Measurements from ENCODE around the gene WDSUB1. TPM values are rescaled to one million over a fixed set of nuclear protein-coding genes. Genes with fewer than 3 reads are reported as not detected.

The WDSUB1 gene
- total RNA-seq, 1 donor from 2014 or later = 16.5 TPM

DNA sequence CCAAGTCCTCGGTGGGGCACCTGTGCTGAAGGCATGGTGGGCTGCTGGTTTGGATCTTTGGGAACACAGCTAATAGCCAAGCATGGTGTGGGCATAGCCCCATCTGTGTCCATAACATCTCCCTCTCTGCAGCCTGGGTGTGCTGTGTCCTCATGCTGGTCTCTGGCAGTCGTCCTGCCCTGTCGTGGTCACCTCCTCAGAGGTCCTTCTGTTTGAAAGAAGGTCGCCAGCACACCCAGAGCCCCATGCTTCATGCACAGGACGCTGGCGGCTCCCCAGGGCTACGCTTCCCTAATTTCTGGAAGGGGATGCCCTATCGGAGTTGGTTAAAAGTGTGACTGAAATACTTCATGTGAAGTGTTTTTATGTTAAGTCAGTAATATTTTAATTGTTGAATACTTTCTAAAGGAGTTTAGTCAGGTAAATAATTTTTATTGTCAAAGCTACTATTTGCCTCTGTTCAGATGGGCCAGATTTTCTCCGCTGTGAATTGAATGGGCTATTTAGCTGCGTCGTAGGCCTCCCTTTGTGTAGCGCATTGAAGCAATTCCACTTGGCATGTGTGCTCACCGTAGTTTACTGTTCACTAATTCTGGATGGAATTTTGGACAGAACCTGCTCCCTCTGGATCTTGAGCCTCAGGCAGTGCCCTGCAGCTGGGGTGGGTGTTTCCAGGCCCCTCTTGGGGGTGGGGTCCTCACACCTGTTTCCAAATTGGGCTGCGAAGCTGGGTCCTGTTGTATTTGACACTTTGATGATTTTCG, 81.9 kb downstream of the WDSUB1 start:
- TF ChIP-seq, protein P1, sequence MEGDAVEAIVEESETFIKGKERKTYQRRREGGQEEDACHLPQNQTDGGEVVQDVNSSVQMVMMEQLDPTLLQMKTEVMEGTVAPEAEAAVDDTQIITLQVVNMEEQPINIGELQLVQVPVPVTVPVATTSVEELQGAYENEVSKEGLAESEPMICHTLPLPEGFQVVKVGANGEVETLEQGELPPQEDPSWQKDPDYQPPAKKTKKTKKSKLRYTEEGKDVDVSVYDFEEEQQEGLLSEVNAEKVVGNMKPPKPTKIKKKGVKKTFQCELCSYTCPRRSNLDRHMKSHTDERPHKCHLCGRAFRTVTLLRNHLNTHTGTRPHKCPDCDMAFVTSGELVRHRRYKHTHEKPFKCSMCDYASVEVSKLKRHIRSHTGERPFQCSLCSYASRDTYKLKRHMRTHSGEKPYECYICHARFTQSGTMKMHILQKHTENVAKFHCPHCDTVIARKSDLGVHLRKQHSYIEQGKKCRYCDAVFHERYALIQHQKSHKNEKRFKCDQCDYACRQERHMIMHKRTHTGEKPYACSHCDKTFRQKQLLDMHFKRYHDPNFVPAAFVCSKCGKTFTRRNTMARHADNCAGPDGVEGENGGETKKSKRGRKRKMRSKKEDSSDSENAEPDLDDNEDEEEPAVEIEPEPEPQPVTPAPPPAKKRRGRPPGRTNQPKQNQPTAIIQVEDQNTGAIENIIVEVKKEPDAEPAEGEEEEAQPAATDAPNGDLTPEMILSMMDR (IDR thresholded peaks at IDR 0.05) = no peak
- ATAC-seq = no peak
- H3K9me3 ChIP-seq = no peaks in the 10 kb centered on the region
- no peak overlapping the region for H3K4me3 ChIP-seq
- DNase-seq = no peak
- intact Hi-C loops (cut with DNase I) = no loop called here
- H3K27ac ChIP-seq = no peak overlapping the region
- H3K4me1 ChIP-seq = peaks cover 28% of the 10 kb centered on the region
- no peaks in the 10 kb centered on the region for H3K27me3 ChIP-seq (ENCODE audit: low read depth)
- peaks cover 31% of the 10 kb centered on the region for H3K36me3 ChIP-seq

DNA sequence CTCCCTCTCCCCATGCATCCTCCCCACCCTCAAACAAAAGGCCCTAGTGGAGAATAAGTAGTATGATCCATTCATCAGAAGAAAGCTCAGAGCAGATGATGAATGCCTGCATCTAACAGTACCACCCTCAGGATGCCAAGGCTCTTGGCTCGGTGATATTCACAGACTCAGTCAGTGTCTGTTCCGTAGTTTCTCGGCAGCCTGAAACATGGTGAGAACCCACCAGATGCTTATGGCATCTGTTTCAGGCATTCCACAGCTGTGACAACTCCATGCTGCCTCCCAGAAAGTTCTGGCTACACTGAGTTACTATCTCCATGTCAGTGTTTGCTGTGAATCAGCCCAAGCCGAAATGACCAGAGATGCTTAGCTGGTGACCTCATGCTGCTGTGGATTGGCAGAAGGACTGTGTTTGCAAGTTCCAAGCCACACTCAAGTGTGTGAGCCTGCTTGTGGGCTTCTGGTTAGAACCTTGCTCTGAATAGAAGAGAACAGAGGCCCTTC, 83.9 kb downstream of the WDSUB1 start:
- intact Hi-C loops (cut with DNase I) = no loop called here
- Histone ChIP-seq H3K27me3 (ENCODE audit: low read depth) (no peaks in the 10 kb centered on the region), H3K36me3 (peaks cover 39% of the 10 kb centered on the region), H3K4me3 (no peak overlapping the region), H3K9me3 (no peaks in the 10 kb centered on the region), H3K4me1 (peaks cover 28% of the 10 kb centered on the region), H3K27ac (peak overlapping the region; percentile 0)
- ATAC-seq (peak; percentile 79 to 80), DNase-seq (no peak)
- TF ChIP-seq, protein P1 (IDR thresholded peaks at IDR 0.05) = no peak

DNA sequence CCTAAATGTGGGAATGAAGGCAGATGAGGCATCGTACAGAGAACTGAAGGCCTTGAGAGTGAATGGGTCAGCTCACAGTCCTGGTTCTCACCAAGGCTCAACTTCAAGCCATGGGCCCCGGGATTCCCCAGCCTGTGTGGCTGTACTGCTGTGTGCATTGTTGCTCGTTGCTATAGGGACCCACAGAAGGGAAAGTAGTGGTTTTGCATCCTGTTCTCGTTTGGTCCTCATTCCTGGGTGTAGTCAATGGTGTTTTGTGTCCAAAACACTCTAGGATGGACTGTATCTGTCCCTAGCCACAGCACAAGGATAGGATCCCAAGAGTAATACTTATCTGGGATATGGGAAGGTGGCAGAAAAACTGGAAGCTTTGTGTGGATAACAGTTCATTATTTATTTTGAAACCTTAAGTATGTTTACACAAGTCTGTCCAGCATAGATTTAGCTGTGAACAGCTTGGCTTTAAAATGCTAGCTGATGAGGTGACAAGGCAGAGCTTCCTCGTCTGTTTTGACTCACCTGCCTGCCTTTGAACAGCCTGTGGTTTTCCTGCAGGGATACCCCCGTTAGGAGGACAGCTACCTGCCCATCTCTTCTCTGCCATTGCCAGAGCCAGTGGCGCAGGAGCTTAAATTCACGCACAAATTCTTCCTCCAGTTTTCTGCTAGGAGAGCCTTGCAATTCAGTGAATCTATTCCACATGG, 85.0 kb downstream of the WDSUB1 start:
- Histone ChIP-seq H3K4me3 (no peak overlapping the region), H3K27me3 (ENCODE audit: low read depth) (no peaks in the 10 kb centered on the region), H3K9me3 (no peaks in the 10 kb centered on the region), H3K27ac (peak overlapping the region; percentile 29), H3K36me3 (peaks cover 49% of the 10 kb centered on the region), H3K4me1 (peaks cover 28% of the 10 kb centered on the region)
- DNase-seq = no peak
- intact Hi-C loops (cut with DNase I) = no loop called here
- TF ChIP-seq, protein P1 (IDR thresholded peaks at IDR 0.05) = no peak
- peak; percentile 35 to 45 for ATAC-seq

DNA sequence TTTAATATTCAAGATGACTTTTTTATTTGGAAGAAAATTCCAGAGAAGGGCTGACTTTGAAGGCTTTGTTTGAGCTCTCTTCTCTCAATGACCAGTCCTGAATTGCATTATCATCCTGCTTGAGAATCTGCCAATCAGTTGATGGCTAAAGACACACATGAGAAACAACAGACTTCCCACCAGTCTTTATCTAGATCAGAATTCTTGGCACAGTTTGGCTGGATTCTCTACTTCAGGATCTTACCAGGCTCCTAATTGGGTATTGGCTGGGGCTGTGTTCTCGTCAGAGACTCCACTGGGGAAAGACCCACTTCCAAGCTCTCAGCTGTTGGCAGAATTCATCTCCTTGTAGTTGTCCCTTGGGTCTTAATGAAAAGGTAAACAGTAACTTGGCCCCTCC, 86.0 kb downstream of the WDSUB1 start:
- Histone ChIP-seq H3K27me3 (ENCODE audit: low read depth) (no peaks in the 10 kb centered on the region), H3K36me3 (peaks cover 54% of the 10 kb centered on the region), H3K9me3 (no peaks in the 10 kb centered on the region), H3K27ac (peak overlapping the region; percentile 29), H3K4me1 (peaks cover 28% of the 10 kb centered on the region), H3K4me3 (no peak overlapping the region)
- no peak for DNase-seq
- intact Hi-C loops (cut with DNase I) = no loop called here
- TF ChIP-seq, protein P1 (IDR thresholded peaks at IDR 0.05) = no peak
- no peak for ATAC-seq

DNA sequence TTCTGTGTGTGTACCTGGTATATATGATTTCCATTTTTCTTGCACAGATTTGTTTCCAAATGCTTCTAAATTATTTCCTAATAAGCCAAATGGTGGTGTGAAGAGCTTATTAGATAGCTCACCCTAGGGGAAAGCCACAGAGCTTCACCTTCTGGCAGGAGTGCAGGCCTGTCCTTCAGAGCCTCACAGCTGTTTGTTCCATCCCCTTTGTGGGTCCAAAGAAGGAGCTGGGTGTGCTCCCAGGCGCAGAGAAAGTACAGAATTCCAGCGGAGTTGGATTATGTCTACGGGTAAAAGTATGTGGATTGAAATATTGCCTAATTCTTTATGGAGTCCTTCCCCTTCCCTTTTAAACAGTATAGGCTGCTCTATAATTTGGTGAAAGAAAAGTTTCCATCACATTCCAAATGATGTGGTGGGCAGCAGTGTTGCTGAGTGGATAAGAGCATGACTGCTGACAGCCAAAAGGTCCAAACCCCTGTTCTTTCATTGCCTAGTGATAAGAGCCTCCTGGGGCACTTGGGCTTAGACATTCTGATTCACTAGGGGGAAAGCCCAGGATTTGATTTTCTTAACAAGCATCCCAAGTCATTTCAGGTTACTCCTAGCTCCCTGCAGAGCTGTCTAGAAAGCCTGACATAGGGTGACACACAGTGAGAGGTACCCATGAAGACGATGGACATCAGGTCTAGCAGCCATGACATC, 86.6 kb downstream of the WDSUB1 start:
- Histone ChIP-seq H3K4me1 (peaks cover 28% of the 10 kb centered on the region), H3K9me3 (no peaks in the 10 kb centered on the region), H3K27ac (no peak overlapping the region), H3K36me3 (peaks cover 54% of the 10 kb centered on the region), H3K27me3 (ENCODE audit: low read depth) (no peaks in the 10 kb centered on the region), H3K4me3 (no peak overlapping the region)
- ATAC-seq (no peak), DNase-seq (no peak)
- TF ChIP-seq, protein P1 (IDR thresholded peaks at IDR 0.05) = no peak
- intact Hi-C loops (cut with DNase I) = no loop called here

Measured in lower lobe of right lung (tissue), 2 donors.